Lower leg skin (tissue), 4 donors: Measurements from ENCODE around the gene TMCC1. TPM values are rescaled to one million over a fixed set of nuclear protein-coding genes. Genes with fewer than 3 reads are reported as not detected.

Experiments used
- DNase-seq, 2 donors: peaks; one replicate each; pipeline ENCODE4 v3.0.0-alpha.2; 2019; ENCODE audit warnings: low spot score in 2 of 2
- H3K4me3 ChIP-seq: fragments of 200-600 bp; sonication (generic); 2 replicates; pipeline ENCODE4 v1.5.1; 2017; ENCODE audit warnings: mild to moderate bottlenecking, low read depth; ENCODE audit not compliant: poor library complexity, severe bottlenecking
- CTCF ChIP-seq, 3 donors: fragments of 450-650 bp; IDR thresholded peaks; one replicate each; pipeline ENCODE4 v1.5.1; 2016; ENCODE audit warnings: antibody characterized with exemption in 3 of 3, mild to moderate bottlenecking in 3 of 3, moderate library complexity in 2 of 3
- POLR2A ChIP-seq, 2 donors: fragments of 450-650 bp; IDR thresholded peaks; one replicate each; pipeline ENCODE4 v1.6.1; 2016 to 2017; ENCODE audit warnings: antibody characterized with exemption in 2 of 2, mild to moderate bottlenecking in 1 of 2, moderate library complexity in 1 of 2
- WGBS, 2 donors: methylation state at CpG; one replicate each; pipeline ENCODE4 v1.1.5; 2018; 5-methylcytosine and 5-hydroxymethylcytosine counted together
- intact Hi-C: fragments of 100-400 bp; cut with DNase I; formaldehyde crosslinking; loops from one replicate; pipeline ENCODE4 v1.15.0; 2023; ENCODE audit warnings: low total_unique reads
- total RNA-seq, 4 donors: library from RNA; depleted of rRNA; stranded (reverse); fragments of >200 nt; gene quantifications; one replicate each; pipeline ENCODE4 v1.1.0, GENCODE V29; 2016

The TMCC1 gene
- total RNA-seq, 4 donors from 2014 or later = 15.1 to 28.6 (median 18.8) TPM

GRCh38 chr3:129624347-129625071 lies 269.0 kb downstream of the TMCC1 start:
- TF ChIP-seq POLR2A (IDR thresholded peaks at IDR 0.05) = no peak
- no peak for TF ChIP-seq CTCF (IDR thresholded peaks at IDR 0.05)
- peak in 1 of 2 donors; percentile 87 for DNase-seq
- intact Hi-C loops = loop anchor here (5.0 to 10.0 kb wide), 3 partner anchors 130 to 310 kb away; no protein-coding TSS in a partner anchor
- WGBS, 2 donors = 72 to 78% methylated on average over 10 to 11 of the region's 11 CpGs
- H3K4me3 ChIP-seq = no peak overlapping the region

GRCh38 chr3:129623447-129624118 lies 269.9 kb downstream of the TMCC1 start:
- TF ChIP-seq POLR2A (IDR thresholded peaks at IDR 0.05) (no peak), CTCF (IDR thresholded peaks at IDR 0.05) (no peak)
- intact Hi-C loops = loop anchor here (10.0 kb wide), 2 partner anchors 129 to 311 kb away; no protein-coding TSS in a partner anchor
- peak in 1 of 2 donors; percentile 93 for DNase-seq
- 66 to 79% methylated on average over 13 to 17 of the region's 17 CpGs for WGBS, 2 donors
- H3K4me3 ChIP-seq = no peak overlapping the region

GRCh38 chr3:129622933-129623332 lies 270.6 kb downstream of the TMCC1 start:
- intact Hi-C loops = loop anchor here (10.0 kb wide), 2 partner anchors 128 to 312 kb away; no protein-coding TSS in a partner anchor
- WGBS, 2 donors = 71 to 97% methylated on average over 7 to 10 of the region's 10 CpGs
- TF ChIP-seq CTCF (IDR thresholded peaks at IDR 0.05) (no peak), POLR2A (IDR thresholded peaks at IDR 0.05) (no peak)
- DNase-seq = no peak
- H3K4me3 ChIP-seq = no peak overlapping the region

GRCh38 chr3:129622226-129622874 lies 271.2 kb downstream of the TMCC1 start:
- TF ChIP-seq POLR2A (IDR thresholded peaks at IDR 0.05) (no peak), CTCF (IDR thresholded peaks at IDR 0.05) (no peak)
- DNase-seq = no peak
- 61 to 67% methylated on average over 12 of the region's 12 CpGs for WGBS, 2 donors
- intact Hi-C loops = loop anchor here (10.0 kb wide), 2 partner anchors 128 to 312 kb away; no protein-coding TSS in a partner anchor
- no peak overlapping the region for H3K4me3 ChIP-seq

- 59 to 61% methylated on average over 13 to 14 of the region's 14 CpGs for WGBS, 2 donors
- intact Hi-C loops = loop anchor here (10.0 kb wide), 2 partner anchors 127 to 313 kb away; no protein-coding TSS in a partner anchor
- no peak overlapping the region for H3K4me3 ChIP-seq
- DNase-seq = no peak
- no peak for TF ChIP-seq POLR2A (IDR thresholded peaks at IDR 0.05)
- no peak for TF ChIP-seq CTCF (IDR thresholded peaks at IDR 0.05)
Observed at GRCh38 chr3:129621626-129622225, 271.8 kb downstream of the TMCC1 start.
